22Rv1 (cell line): ENCODE measurements around the gene LRBA.

ENCODE experiments used
- H3K27ac ChIP-seq: fragments of 450-650 bp; 2 replicates; pipeline ENCODE4 v1.5.1; 2017
- CTCF ChIP-seq: fragments of 450-650 bp; IDR thresholded peaks from 2 replicates; pipeline ENCODE4 v1.5.1; 2017; ENCODE audit warnings: mild to moderate bottlenecking
- ZFX ChIP-seq: fragments of 450-650 bp; IDR thresholded peaks from 2 replicates; pipeline ENCODE4 v1.6.1; 2017; ENCODE audit warnings: antibody characterized with exemption, borderline replicate concordance

The LRBA gene

GRCh38 chr4:150308824-150309472 lies 706.1 kb downstream of the LRBA start:
- H3K27ac ChIP-seq = no peak overlapping the region
- TF ChIP-seq CTCF = no peak

- H3K27ac ChIP-seq = no peak overlapping the region
- TF ChIP-seq CTCF (no peak), ZFX (no peak)
Measured at GRCh38 chr4:150306719-150307118, 708.4 kb downstream of the LRBA start.

GRCh38 chr4:150305995-150306394 lies 709.1 kb downstream of the LRBA start:
- H3K27ac ChIP-seq = no peak overlapping the region
- no peak for TF ChIP-seq CTCF
- no peak for TF ChIP-seq ZFX

DNA sequence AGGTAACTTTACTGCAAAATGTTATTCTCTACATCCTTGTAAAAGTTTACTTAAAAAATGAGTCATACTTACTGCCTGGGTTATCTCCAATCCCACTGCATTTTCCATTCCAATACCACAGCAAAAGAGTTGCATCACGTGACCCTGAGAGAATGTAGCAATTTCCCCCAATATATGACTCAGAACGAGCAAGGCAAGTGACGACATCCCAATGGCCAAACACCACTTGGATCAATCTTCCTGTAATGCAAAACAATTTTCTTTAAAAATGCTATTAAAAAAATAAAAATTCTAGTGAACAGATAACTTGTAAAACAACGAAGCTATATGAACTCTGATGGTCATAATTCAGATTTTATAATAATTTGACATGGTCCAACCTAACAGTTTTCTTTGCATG lies 712.5 kb downstream of the LRBA start:
- no peak overlapping the region for H3K27ac ChIP-seq
- TF ChIP-seq ZFX (no peak), CTCF (no peak)

- no peak for TF ChIP-seq ZFX
- TF ChIP-seq CTCF = no peak
- no peak overlapping the region for H3K27ac ChIP-seq
Measured at GRCh38 chr4:150299816-150300215, 715.3 kb downstream of the LRBA start.

DNA sequence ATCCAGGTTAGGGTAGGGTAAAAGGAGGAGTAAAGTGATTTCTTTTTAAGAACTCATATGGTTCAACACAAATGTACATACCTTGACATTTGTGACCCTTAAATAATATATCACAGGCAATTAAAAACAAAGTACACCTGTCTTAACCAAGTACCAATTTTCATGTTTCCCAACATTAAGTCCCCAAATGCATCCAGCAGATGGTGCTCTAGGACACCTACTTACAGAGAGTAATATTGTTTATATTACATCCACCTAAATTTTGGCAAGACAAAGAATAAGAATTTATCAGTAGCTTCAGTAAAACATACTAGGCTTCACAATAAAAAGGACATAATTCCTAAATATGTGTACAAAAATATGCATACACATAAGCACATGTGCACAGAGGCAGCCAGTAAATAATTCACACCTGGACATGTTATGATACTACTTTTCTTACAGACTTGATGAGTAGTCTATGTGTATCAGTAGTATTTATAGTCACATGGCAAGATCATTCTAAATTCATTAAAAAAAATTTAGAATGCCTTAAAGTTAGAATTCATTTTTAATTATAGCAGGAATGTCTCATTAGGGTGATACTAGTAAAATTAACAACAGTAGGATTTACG lies 717.1 kb downstream of the LRBA start:
- peak; percentile 81 for TF ChIP-seq CTCF
- TF ChIP-seq ZFX = no peak
- H3K27ac ChIP-seq = no peak overlapping the region

DNA sequence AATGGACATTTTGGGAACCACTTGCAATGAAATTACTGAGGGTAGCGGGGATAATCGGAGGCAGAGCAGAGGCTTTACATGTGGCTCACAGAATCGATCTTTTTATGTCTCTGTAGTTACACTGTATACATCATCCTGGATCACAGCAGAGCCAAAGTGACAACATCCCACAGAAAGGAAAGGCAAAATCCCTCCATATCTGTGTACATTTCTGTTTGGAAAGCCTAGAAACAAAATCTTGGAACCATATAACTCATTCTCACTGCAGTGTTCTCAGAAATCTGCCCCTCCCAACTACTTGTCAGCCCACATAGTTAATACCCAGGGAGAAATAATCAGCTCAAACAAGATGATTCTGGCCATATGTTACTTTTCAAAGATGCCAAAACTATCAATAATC lies 725.2 kb downstream of the LRBA start:
- TF ChIP-seq ZFX (no peak), CTCF (no peak)
- no peak overlapping the region for H3K27ac ChIP-seq
